ENCODE measurements around the gene RBMY1D. TPM values are rescaled to one million over a fixed set of nuclear protein-coding genes. Genes with fewer than 3 reads are reported as not detected.
"Not testable (repeated sequence)": the region's sequence is repeated elsewhere in the genome, so short reads cannot be mapped to it uniquely, and the experiment has no call there.

Gene RBMY1D
- total RNA-seq (not detected), polyA plus RNA-seq (not detected)

GRCh38 chrY:21894426-21894825 is at the start of gene RBMY1D:
Gene RBMY1D (minus strand): TSS chrY:21894526. CDS start chrY:21892513, 2,013 bp downstream.
- POLR2A ChIA-PET, H3K27ac Mint-ChIP-seq, H3K4me1 Mint-ChIP-seq: not testable (repeated sequence)

DNA sequence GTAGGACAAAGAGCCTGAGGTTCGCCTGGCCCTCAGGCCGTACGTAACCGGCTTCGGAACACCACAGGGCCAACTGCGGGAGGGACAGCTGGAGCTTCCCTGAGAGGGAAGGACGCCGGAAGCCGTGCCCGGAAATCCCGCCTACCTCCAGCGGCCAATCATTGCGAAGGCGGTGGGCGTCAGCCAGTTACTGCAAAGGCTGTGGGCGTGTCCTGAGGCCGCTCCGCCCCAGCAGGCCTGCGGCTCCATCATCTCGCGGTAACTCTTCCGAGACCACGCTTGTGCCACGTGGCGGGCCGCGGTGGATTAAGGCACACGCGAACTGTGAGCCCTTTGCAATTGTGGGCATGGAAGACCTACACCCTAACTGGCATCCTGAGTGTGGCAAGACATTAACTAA is 23.6 kb upstream of the RBMY1D start, which contains the start of gene RBMY1E:
RBMY1E (minus strand) TSS at position 101 of the 400 bp plus-strand sequence. CDS start 1,978 bp downstream, outside the sequence.
- POLR2A ChIA-PET; H3K36me3 Mint-ChIP-seq; H3K4me3 Mint-ChIP-seq; H3K27me3 ChIP-seq (ENCODE audit: insufficient read depth, low read length, poor library complexity, severe bottlenecking); H3K9me3 ChIP-seq (ENCODE audit: low read length); H3K9me3 Mint-ChIP-seq; CTCF ChIA-PET; H3K27ac ChIP-seq (ENCODE audit: low read depth, low read length); H3K27me3 Mint-ChIP-seq; H3K36me3 ChIP-seq (ENCODE audit: insufficient read depth, low read length); H3K27ac Mint-ChIP-seq; H3K4me3 ChIP-seq (ENCODE audit: low read length); H3K4me1 ChIP-seq (ENCODE audit: insufficient read depth, low read length); DNase-seq; H3K4me1 Mint-ChIP-seq: not testable (repeated sequence)

More at GRCh38 chrY:21894426-21894825, at the start of gene RBMY1D:
- H3K27me3 ChIP-seq (ENCODE audit: insufficient read depth, low read length, poor library complexity, severe bottlenecking); H3K9me3 ChIP-seq (ENCODE audit: low read length); H3K36me3 Mint-ChIP-seq; H3K4me3 ChIP-seq (ENCODE audit: low read length); H3K9me3 Mint-ChIP-seq; CTCF ChIA-PET; H3K36me3 ChIP-seq (ENCODE audit: insufficient read depth, low read length); H3K27ac ChIP-seq (ENCODE audit: low read depth, low read length); H3K4me1 ChIP-seq (ENCODE audit: insufficient read depth, low read length); H3K4me3 Mint-ChIP-seq; DNase-seq; H3K27me3 Mint-ChIP-seq: not testable (repeated sequence)

DNA sequence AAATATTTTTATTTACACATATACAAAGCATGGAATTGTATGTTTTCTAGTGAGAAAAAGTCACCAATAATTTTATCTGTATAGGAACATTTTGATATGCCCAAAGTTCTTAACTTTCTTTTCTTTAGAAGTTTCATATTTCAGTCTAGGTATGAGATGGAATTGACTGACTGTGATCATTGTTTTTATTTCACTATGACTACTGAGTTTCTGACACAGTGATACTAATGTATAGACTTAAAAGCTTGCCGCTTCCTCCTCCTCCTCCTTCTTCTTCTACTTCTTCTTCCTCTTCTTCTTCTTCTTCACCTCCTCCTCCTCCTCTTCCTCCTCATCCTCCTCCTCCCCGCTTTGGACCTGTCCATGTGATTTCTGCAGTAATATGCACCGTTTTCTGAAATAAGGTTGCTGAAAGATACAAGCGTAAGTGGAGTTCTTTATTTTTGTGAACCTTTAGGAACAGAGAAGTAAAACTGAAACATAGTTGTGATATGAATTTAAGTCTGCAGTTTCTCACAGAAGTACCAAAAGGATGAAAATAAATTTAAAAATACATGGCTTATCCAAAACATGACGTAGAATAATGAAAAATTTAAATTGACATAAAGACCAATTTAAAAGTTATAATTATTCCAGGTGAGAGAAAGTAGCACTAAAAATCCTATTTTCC is 24.8 kb downstream of the RBMY1D start:
- H3K4me3 ChIP-seq (ENCODE audit: low read length); H3K9me3 ChIP-seq (ENCODE audit: low read length); H3K4me1 ChIP-seq (ENCODE audit: insufficient read depth, low read length); CTCF ChIA-PET; H3K27me3 Mint-ChIP-seq; POLR2A ChIA-PET; H3K9me3 Mint-ChIP-seq; DNase-seq; H3K27ac ChIP-seq (ENCODE audit: low read depth, low read length); H3K36me3 ChIP-seq (ENCODE audit: insufficient read depth, low read length); H3K27me3 ChIP-seq (ENCODE audit: insufficient read depth, low read length, poor library complexity, severe bottlenecking); H3K36me3 Mint-ChIP-seq; H3K4me1 Mint-ChIP-seq; H3K4me3 Mint-ChIP-seq; H3K27ac Mint-ChIP-seq: not testable (repeated sequence)

DNA sequence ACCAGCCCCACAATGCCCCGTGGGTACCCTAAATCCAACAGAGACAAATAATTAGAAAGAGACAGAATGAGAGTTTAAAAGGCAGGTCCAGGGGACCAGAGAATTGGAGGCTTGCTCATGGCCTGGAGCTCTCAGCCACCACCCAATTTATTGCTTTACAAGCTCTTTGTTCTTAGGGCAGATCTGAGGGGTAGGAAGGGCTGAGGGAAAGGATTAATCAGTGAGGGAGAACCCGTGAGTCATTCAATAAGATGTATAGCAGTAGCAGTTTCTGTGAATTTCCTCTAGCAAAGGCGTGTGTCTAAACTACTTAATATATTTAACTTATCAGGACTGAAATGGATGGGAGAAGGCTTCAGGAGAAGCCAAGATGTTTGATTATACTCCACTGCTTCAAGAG is 48.8 kb downstream of the RBMY1D start:
- Mint-ChIP-seq H3K27ac (no peak overlapping the region), H3K9me3 (no peaks in the 10 kb centered on the region), H3K27me3 (no peaks in the 10 kb centered on the region), H3K4me3 (no peak overlapping the region), H3K36me3 (no peaks in the 10 kb centered on the region), H3K4me1 (no peaks in the 10 kb centered on the region)
- H3K27ac ChIP-seq (ENCODE audit: low read depth, low read length) = no peak overlapping the region
- H3K4me3 ChIP-seq (ENCODE audit: low read length) = no peak overlapping the region
- H3K36me3 ChIP-seq (ENCODE audit: insufficient read depth, low read length) = no peaks in the 10 kb centered on the region
- no peaks in the 10 kb centered on the region for H3K27me3 ChIP-seq (ENCODE audit: insufficient read depth, low read length, poor library complexity, severe bottlenecking)
- CTCF ChIA-PET = no interaction called here
- no peak for DNase-seq
- no peaks in the 10 kb centered on the region for H3K4me1 ChIP-seq (ENCODE audit: insufficient read depth, low read length)
- POLR2A ChIA-PET = no interaction called here
- no peaks in the 10 kb centered on the region for H3K9me3 ChIP-seq (ENCODE audit: low read length)

- Histone ChIP-seq H3K4me1 (ENCODE audit: insufficient read depth, low read length) (no peaks in the 10 kb centered on the region), H3K27me3 (ENCODE audit: insufficient read depth, low read length, poor library complexity, severe bottlenecking) (no peaks in the 10 kb centered on the region), H3K4me3 (ENCODE audit: low read length) (no peak overlapping the region), H3K27ac (ENCODE audit: low read depth, low read length) (no peak overlapping the region), H3K36me3 (ENCODE audit: insufficient read depth, low read length) (no peaks in the 10 kb centered on the region), H3K9me3 (ENCODE audit: low read length) (no peaks in the 10 kb centered on the region)
- Mint-ChIP-seq H3K27ac (no peak overlapping the region), H3K27me3 (no peaks in the 10 kb centered on the region), H3K4me3 (no peak overlapping the region), H3K9me3 (no peaks in the 10 kb centered on the region), H3K36me3 (no peaks in the 10 kb centered on the region), H3K4me1 (no peaks in the 10 kb centered on the region)
- CTCF ChIA-PET = no interaction called here
- POLR2A ChIA-PET = no interaction called here
- DNase-seq = no peak
Measured at GRCh38 chrY:21842090-21842489, 52.2 kb downstream of the RBMY1D start.

DNA sequence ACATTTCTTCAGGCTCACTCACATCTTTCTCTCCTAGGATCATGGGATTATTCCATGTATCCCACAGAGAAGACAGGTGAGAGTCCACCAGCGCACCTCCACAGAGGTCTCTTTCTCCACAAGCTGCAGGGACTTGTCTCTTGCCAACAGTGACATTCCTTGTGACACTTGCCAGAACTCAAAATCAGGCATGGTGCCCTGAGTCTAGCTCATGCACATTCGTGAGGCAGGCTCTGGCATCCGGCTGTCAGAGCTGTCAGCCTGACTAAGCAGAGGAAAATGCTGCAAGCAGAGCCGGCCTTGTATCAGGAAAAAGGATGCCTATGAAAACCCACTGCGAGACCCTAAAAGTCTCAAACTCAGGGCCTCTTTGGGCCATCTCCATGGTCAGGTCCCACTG is 54.8 kb downstream of the RBMY1D start:
- H3K27ac ChIP-seq (ENCODE audit: low read depth, low read length) = no peak overlapping the region
- no peak for DNase-seq
- CTCF ChIA-PET = no interaction called here
- H3K27ac Mint-ChIP-seq = no peak overlapping the region
- no peaks in the 10 kb centered on the region for H3K4me1 Mint-ChIP-seq
- H3K4me3 ChIP-seq (ENCODE audit: low read length) = no peak overlapping the region
- no peaks in the 10 kb centered on the region for H3K36me3 Mint-ChIP-seq
- H3K9me3 Mint-ChIP-seq = no peaks in the 10 kb centered on the region
- H3K27me3 Mint-ChIP-seq = no peaks in the 10 kb centered on the region
- no peaks in the 10 kb centered on the region for H3K36me3 ChIP-seq (ENCODE audit: insufficient read depth, low read length)
- H3K27me3 ChIP-seq (ENCODE audit: insufficient read depth, low read length, poor library complexity, severe bottlenecking) = no peaks in the 10 kb centered on the region
- H3K9me3 ChIP-seq (ENCODE audit: low read length) = no peaks in the 10 kb centered on the region
- H3K4me1 ChIP-seq (ENCODE audit: insufficient read depth, low read length) = no peaks in the 10 kb centered on the region
- POLR2A ChIA-PET = no interaction called here
- H3K4me3 Mint-ChIP-seq = no peak overlapping the region

DNA sequence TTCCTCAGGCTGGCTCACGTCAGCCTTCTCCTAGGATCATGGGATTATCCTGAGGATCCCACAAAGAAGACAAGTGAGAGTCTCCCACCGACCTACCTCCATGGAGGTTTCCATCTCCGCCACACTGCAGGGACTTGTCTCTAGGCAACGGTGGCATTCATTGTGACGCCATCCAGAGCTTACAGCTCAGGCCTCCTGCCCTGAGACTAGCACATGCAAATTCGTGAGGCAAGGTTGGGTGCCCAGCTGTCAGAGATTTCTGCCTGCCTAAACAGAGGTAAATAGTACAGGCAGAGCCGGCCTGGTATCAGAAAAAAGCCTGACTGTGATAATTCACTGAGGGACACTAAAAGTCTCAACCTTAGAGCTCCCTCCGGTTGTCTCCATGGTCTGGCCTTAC is 58.0 kb downstream of the RBMY1D start:
- Mint-ChIP-seq H3K4me1 (no peaks in the 10 kb centered on the region), H3K36me3 (no peaks in the 10 kb centered on the region), H3K4me3 (no peak overlapping the region), H3K27me3 (no peaks in the 10 kb centered on the region), H3K27ac (no peak overlapping the region), H3K9me3 (no peaks in the 10 kb centered on the region)
- CTCF ChIA-PET = no interaction called here
- H3K27ac ChIP-seq (ENCODE audit: low read depth, low read length) = no peak overlapping the region
- H3K27me3 ChIP-seq (ENCODE audit: insufficient read depth, low read length, poor library complexity, severe bottlenecking) = no peaks in the 10 kb centered on the region
- H3K9me3 ChIP-seq (ENCODE audit: low read length) = no peaks in the 10 kb centered on the region
- no peaks in the 10 kb centered on the region for H3K36me3 ChIP-seq (ENCODE audit: insufficient read depth, low read length)
- H3K4me1 ChIP-seq (ENCODE audit: insufficient read depth, low read length) = no peaks in the 10 kb centered on the region
- H3K4me3 ChIP-seq (ENCODE audit: low read length) = no peak overlapping the region
- DNase-seq = no peak
- POLR2A ChIA-PET = no interaction called here

DNA sequence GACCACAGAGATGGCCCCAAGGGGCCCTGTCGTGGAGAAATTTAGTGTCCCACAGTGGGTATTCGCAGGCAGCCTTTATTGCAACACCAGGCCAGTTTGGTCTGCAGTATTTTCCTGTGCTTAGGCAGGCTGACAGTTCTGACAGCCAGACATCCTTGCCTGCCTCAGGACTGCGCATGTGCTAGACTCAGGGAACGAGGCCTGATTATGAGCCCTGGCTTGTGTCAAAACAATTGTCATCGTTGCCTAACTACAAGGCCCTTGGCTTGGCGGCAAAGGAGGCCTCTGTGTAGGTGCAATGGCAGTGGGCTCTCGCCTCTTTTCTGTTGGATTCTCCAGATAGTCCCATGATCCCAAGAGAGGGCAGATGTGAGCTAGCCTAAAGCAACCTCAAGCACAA is 59.3 kb downstream of the RBMY1D start:
- DNase-seq = no peak
- Mint-ChIP-seq H3K4me1 (no peaks in the 10 kb centered on the region), H3K4me3 (no peak overlapping the region), H3K27me3 (no peaks in the 10 kb centered on the region), H3K36me3 (no peaks in the 10 kb centered on the region), H3K27ac (no peak overlapping the region), H3K9me3 (no peaks in the 10 kb centered on the region)
- no peak overlapping the region for H3K4me3 ChIP-seq (ENCODE audit: low read length)
- no peaks in the 10 kb centered on the region for H3K36me3 ChIP-seq (ENCODE audit: insufficient read depth, low read length)
- no peak overlapping the region for H3K27ac ChIP-seq (ENCODE audit: low read depth, low read length)
- H3K9me3 ChIP-seq (ENCODE audit: low read length) = no peaks in the 10 kb centered on the region
- CTCF ChIA-PET = no interaction called here
- POLR2A ChIA-PET = no interaction called here
- H3K27me3 ChIP-seq (ENCODE audit: insufficient read depth, low read length, poor library complexity, severe bottlenecking) = no peaks in the 10 kb centered on the region
- H3K4me1 ChIP-seq (ENCODE audit: insufficient read depth, low read length) = no peaks in the 10 kb centered on the region
